Fibroblast of the conjunctiva (primary cell): ENCODE data around the gene JADE2.

Experiments
- DNase-seq: peaks from one replicate; pipeline ENCODE4 v3.0.0-alpha.2; 2010; ENCODE audit warnings: low read depth

The JADE2 gene

DNA sequence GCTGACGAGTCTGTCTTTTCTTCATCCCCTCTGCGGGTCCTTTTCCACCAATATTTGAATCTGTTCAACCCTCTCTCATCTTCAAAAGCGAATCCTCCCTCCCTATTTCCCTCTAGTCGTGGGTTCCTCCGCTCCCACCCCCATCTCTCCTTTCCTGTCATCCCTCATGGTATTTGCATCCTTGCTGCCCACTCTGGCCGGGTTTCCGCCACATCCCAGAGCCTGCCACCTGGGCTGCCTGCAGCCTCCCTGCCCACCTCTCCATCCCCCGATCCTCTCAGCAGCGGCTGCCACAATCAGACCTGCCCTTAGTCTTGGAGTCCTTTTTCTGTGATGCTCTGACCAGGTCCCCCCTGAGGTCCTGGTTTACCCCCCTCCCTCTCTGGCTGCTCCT is 44.9 kb downstream of the JADE2 start:
- DNase-seq, result no peak

DNA sequence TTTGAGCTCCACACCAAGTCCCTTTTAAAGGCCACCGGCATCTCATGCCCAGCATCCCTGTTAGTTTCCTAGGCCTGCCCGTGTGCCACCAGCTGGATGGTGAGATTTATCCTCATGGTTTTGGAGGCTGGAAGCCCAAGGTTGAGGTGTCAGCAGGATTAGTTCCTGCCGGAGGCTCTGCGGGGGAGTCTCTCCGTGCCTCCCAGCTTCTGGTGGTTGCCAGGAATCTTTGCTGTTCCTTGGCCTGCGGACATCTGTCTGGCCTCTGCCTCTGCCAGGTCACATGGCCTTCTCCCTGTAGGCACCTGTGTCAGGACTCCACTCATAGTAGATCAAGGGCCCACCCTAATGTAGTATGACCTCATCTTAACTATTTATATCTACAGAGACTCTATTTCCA is 45.4 kb downstream of the JADE2 start:
- DNase-seq, result no peak

DNA sequence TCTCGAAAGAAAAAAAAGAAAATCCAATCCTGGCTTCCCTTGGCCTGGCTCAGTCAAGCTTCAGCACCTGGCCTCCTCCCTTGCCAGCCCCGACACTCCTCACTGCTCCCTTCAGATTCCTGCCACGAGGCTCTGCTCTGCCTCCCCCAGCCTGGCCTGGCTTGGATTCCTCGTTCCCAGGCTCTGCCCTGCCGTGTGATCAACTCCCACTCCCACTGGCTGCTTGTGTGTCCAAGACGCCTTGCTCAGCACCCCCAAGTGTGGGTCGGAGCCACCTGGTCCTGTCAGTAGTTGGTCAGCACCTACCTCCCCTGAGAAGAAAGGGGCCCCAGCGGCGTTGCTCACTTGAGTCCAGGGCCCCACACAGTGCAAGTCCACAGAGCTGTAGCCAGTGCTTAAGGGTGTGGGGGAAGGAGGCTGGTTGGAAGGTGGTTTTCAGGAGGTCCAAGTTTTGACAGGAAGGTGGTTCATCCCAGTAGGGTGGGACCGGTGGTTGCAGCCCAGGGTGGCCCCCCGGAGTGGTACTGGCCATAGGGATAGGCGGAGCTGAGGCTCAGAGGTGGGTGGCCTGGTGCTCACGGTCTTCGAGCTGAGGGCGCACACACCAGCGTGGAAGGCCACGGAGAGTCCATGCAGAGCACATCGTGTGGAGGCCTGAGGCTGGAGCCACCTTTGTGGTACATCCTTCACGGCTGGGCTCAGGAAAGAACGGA is 46.4 kb downstream of the JADE2 start:
- no peak for DNase-seq

DNA sequence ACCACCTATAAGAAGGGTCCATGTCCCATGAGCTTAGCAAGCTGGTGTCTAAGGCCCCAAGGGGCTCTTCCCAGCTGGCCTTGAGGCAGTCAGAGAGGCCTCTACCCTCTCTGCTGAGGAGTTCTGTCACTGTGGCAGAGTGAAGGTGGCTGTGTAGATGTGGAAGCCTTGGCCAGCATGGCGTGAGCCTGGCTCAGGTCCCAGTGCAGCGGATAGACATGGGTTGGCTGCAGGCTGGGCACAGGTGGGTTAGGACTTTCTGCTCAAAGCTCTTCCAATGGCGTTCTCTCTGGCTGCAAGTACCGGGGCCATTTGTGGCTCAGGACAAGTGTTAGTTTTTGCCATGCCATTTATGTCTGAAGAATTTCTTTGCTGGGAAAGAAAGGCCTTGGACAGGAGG is 47.3 kb downstream of the JADE2 start:
- no peak for DNase-seq

DNA sequence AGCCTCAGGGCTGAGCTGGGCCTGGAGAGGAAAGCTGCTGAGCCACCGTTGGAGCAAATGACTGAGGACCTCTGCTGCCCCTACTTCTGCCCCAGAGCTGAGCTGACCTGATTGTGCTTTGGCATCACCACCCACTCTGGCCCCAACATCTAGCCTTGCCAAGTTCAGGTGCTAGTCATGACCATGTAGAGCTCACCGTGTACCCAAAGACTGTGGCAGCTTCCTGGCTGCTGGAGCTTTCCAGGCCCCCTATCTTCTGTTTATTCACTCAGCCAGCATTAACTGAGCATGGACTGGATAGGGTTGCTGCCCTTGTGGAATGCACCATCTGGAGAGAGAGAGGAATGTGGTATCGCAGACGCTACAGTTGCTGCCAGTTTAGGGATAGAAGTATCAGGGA is 49.1 kb downstream of the JADE2 start:
- no peak for DNase-seq

DNA sequence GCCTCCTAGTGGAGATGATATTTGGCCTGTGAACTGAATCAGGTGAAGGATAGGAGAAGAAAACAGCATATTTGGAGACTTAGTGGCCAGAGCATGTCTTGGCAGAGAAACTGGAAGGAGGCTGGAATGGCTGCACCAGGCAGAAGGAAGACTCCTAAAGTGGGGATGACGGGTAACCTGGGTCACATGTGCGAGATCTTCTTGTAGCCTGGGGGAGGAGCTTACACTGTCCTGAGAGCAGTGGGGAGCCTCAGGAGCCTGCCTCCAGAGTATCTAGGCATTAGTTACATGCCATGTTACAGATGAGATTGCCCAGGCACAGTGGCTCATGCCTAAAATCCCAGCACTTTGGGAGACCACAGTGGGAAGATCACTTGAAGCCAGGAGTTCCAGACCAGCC is 49.8 kb downstream of the JADE2 start:
- no peak for DNase-seq

DNA sequence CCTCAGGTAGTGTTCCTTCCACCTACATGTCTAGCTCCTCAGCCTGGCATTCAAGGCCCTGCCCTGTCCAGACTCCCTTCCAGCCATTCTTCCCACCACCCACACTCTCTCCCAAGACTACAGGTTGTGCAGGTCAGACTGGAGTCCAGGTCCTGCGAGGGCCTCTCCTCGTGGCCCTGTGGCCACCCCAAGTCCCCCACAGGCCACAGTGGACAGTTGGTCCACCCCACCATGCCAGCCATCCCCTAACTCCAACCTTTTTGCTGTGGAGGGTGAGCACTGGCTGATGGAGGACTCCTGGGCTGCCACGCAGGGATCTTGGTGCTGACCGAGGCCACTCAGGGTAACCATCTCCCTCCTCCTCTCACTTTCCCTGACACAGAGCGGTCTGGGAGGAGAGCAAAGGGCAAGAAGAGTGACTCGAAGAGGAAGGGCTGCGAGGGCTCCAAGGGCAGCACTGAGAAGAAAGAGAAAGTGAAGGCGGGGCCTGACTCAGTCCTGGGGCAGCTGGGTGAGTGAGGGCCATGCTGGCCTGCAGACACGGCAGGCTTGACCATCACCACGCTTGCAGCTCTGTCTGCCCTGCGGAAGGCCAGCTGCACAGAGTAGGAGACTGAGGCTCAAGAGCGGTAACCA is 51.0 kb downstream of the JADE2 start:
- DNase-seq, result no peak

DNA sequence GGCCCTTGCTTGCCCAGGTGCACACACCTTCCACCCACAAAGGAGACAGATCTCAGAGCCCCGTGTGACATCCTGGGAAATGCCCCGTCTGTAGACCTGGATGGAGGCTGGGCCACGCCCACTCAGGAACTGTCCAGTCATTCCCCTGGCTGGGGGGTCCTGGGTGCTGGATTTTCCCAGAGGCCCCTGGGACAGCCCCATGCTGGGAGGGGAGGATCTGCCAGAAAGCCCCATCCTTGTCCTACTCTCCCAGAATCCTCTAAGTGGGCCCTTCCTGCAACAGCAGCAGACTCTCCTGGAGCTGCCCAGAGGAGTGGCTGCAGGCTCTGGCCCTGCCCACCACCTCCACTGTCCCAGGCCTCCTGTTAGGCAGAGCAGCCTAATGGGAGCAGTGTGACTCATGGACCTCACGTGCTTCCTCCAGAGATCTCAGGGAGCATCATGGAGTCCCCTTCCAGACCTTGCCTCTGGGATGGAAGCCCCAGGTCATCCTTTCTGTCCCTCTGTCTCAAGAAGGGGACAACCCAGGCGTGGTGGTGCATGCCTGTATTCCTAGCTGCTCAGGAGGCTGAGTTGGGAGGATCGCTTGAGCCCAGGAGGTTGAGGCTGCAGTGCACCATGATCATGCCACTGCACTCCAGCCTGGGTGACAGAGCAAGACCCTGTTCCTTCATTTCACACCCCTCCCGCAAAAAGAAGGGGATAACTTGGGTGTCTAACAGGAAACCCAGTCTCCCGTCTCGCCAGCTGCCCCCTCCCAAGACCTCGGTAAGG is 51.7 kb downstream of the JADE2 start:
- no peak for DNase-seq

DNA sequence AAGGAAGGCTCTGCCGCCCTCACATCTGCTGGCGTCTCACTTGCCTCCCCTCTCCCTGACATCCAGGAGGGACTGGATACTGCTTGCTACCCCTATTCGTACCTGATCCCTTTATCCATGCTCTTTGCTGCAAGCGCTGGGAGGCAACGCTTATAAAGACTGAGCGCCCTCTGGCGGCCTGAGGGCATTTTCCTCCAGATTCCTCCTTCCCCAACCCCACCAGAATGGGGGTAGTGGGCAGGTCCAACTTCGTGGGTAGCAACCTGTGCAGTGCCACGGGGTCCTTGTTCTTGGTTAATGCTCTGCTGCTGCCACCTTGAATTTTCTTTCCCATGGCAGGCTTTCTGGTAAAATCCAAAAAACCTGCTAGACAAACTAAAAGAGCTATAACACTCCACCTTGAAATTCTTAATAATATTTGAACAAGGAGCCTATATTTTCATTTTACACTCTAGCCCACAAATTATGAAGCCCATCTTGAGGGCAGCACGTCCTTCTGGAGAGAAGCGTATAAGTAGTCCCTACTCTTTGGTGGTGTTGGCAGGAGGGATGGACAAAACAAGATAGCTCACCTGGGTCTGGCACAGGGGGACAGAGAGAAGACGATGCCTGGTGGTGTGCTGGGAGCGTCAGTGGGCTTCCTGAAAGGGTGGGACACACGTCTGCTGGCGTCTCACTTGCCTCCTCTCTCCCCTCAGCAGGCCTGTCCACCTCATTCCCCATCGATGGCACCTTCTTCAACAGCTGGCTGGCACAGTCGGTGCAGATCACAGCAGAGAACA is 52.5 kb downstream of the JADE2 start:
- no peak for DNase-seq

DNA sequence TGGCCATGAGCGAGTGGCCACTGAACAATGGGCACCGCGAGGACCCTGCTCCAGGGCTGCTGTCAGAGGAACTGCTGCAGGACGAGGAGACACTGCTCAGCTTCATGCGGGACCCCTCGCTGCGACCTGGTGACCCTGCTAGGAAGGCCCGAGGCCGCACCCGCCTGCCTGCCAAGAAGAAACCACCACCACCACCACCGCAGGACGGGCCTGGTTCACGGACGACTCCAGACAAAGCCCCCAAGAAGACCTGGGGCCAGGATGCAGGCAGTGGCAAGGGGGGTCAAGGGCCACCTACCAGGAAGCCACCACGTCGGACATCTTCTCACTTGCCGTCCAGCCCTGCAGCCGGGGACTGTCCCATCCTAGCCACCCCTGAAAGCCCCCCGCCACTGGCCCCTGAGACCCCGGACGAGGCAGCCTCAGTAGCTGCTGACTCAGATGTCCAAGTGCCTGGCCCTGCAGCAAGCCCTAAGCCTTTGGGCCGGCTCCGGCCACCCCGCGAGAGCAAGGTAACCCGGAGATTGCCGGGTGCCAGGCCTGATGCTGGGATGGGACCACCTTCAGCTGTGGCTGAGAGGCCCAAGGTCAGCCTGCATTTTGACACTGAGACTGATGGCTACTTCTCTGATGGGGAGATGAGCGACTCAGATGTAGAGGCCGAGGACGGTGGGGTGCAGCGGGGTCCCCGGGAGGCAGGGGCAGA is 53.3 kb downstream of the JADE2 start:
- no peak for DNase-seq

DNA sequence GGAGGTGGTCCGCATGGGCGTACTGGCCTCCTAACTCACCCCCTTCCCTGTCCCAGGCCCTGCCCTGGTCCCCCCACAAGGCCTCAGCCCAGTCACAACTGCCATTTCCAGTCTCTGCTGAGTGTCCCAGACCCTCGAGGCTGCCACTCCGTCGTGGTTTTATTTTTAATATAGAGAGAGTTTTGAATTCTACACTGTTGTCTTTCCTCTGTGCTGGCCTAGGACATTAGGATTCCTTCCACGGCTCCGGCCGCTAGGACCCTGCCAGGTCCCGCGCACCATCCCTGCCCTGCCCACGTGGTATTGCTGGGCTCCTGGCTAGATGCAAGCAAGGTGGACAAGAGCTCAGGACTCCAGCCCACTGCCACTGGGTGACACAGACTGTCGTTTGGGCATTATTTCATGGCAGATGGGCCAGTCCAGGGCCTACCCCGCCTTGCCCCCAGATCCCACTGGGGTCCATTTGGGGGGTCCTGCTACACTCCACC is 53.9 kb downstream of the JADE2 start:
- no peak for DNase-seq

DNA sequence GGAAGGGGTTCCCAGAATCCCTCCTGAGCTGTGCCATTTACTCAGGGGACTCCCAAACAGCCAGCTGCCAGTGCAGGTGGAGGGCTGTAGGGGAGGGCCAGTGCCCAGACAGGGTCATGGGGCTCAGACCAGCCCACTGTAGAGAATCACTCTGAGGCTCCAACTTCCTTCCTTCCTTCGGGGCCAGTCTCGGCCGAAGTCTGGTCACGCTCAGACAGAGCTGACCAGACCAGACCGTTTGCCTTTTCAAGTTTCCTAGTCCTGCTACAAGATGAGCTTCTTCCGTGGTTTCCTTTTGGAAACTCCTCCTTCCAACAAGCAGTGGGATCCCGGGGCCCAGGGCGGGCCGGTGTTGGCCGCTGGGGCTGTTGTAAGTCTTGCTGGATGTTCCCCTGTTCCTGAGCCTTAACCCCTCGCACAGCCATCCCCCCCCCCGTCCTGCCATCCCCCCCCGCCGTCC is 54.6 kb downstream of the JADE2 start:
- no peak for DNase-seq

DNA sequence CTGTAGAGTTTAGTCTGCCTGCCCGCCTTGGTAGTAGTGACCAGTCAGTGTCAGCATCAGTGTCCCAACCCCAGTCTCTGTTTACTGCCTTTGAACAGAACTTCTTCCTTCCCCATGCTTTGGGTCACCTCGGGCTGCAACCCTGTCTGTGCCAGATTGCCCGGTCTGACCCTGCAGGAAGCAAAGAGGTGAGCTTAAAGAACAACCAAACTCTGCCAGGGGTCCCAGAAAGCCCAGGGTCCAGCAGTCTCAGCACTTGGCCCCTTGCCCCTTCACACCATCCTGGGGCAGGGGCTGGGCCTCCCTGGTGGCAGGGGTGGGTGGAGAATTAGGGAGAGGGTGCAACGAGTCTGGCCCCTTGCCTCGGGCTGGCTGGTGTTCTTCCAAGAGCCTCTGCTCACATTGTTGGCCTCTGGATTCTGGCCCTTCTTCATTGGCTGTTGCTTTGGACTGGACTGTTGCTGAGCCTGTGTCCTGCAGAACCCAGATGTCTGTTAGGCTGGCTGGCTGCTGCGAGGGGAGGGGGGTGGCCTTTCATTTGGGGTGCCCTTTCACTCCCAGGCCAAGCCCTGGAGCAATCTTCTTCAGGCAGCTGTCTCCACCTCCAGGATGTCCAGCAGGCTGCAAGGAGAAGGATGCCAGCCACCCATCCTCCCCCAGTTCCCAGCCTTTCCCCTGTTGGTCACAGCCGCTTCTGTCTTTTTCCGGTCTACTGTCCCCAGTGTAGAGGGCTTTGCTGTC is 55.9 kb downstream of the JADE2 start:
- no peak for DNase-seq

DNA sequence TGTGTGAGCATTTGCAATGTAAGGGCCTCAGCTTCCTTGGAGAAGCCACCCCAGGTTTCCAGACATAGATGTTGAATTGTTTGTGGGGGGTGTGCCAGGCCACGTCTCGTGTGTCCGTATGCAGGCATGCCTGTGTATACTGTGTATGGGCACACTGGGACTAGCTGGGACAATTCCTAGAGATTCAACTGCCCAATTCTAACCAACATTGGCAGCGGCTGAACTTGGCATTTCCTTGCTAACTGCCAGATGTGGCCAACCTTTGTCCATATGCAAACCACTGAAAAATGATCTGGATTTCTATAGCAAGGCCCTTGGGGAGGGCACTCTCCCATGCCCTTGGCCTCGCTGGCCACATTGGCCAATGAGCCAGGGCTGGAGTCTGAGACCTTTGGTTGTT is 56.8 kb downstream of the JADE2 start:
- no peak for DNase-seq

DNA sequence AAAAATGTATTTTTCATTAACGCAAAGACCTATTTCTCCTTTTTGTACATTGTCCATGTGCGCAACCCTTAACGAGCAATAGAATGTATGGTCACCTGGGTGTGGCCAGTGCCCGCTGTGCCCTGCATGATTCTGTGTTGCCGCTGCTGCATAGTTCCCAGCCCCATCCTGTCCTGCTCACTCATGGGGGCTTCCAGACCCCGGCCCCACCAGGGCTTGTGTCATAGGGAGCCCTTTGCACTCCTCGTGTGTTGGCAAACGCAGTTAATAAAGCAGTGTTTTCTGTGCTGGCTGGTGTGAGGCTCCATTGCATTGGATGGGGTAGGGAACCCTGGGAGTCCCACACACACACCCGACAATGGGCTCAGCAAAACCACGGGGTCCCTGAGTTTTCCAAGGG is 57.5 kb downstream of the JADE2 start:
- DNase-seq, result no peak

DNA sequence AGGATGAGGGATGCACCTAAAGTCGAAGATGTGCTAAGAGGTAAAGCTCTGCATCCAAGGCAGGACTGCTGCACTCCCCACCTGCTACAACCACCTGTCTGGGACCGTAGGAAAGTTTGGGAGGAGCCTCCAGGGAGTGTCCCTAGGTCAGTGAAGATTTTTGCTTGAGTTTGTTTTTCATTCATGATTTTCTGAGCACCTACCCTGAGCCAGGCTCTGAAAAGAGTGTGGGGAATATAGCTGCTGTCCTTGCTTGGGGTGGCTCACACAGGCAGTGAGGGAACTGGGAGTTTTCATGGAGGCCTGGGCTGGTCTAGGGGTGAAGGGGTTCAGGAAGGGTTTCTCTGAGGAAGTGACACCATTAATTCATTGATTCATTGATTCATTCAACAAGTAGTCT is 58.3 kb downstream of the JADE2 start:
- no peak for DNase-seq

DNA sequence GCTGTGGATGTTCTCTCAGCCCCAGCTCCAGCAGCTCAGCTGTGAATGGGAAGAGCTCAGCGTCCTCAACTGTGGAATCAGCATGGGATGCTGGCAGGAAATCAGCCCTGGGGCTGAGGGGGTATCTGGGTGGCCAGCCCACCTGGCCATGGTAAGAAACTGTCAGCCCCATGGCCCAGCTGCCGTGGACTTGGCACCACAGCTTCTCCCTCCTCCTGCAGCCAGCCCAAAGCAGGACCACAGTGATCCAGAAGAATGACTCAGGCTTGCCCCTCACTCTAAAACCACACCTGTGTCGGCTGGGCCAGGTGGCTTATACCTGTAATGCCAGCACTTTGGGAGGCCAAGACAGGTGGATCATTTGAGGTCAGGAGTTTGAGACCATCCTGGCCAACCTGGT is 59.2 kb downstream of the JADE2 start:
- DNase-seq, result no peak

DNA sequence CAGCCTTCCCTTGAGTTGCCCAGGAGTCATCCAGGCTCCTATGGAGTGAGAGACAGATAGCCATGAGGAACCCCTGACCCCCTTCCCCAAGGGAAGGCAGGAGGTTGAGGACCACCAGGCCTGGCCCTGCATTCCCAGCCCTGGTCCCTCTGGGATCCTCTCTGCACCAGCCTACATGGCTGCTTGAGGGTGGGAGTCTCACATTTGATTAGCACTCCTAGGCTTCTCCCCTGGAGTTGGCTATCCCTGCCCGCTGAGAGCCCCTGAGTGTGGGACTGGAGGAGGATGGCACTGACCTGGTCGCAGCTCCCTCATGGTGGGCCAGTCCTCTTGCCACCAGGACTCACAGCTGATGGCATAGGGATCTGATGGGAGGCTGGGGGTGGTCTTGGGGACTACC is 60.5 kb downstream of the JADE2 start:
- no peak for DNase-seq

DNA sequence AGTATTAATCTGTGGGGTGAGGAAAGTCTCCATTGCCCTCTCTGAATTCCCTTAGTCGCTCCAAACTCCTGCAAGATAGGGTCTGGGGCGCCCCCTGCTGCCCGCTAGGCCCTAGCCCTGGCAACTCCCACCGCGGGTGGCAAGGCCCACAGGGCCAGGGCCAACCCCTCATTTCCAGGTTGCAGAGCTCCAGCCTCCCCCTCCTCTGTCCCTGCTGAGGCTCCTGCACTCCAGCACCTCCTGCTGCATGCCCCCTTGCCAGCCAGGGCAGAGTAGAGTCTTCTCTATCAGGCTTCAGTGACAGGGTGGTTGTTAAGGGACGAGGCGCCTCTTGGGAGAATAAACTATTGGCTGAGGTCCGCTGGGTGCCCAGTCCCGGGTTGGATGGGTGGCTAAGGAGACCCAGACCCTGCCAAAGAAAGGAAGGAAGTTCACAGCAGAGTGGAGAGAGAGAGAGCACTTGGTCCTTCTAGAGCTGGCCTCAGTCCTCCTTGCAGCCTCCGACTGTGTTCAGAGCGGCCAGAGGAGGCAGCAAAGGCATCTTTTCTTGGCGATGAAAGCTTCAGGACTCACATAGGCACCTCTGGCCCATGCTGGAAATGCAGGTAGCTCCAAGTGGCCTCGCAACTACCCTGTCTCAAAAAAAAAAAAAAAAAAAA is 61.5 kb downstream of the JADE2 start:
- DNase-seq, result peak; percentile 57

DNA sequence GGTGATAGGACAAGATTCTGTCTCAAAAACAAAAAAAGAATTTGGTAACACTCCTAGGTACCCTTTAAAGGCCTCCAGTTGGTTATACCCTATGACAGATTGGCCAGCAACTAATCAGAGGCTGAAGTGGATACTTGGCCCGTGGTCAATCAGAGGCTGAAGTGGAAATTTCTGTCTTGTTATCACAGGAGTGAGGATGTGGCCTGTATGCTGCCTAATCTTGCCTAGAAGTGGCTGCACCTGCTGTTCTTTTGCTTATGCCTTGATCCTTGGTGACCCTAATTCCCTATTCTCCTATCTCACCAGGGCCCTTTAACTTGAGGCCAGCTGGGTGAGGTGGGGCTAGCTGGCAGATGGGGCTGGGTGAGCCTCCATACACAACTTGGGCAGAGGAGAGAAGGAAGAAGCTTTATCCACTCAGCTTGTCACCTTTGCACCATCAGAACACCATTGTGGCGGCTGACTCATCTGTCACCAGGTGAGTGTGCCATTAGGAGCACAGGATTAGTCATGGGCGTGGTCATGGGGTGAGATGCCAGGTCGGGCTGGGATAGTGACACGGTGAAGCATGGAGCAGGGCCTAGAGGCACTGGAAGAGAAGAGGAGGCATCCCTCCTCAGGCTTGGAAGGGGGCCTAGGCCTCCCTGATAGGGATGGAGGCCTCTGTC is 65.7 kb downstream of the JADE2 start:
- DNase-seq, result no peak
